WERI-Rb-1 (cell line): Measurements from ENCODE around the gene NMUR1.

Experiments
- DNase-seq: peaks from one replicate; pipeline ENCODE4 v3.0.0-alpha.2; 2020
- H3K27ac ChIP-seq: fragments of 250-450 bp; sonication (Bioruptor Pico); 2 replicates; pipeline ENCODE4 v1.5.1; 2020; ENCODE audit warnings: mild to moderate bottlenecking, moderate library complexity
- H3K27me3 ChIP-seq: fragments of 250-450 bp; sonication (Bioruptor Pico); 2 replicates; pipeline ENCODE4 v1.5.1; 2021; ENCODE audit warnings: mild to moderate bottlenecking, low read depth, moderate library complexity; ENCODE audit not compliant: insufficient read depth, severe bottlenecking
- H3K36me3 ChIP-seq: fragments of 250-450 bp; sonication (Bioruptor Pico); 2 replicates; pipeline ENCODE4 v1.5.1; 2020; ENCODE audit warnings: mild to moderate bottlenecking, moderate library complexity
- H3K4me3 ChIP-seq: 2 replicates; pipeline ENCODE4 v1.5.1; 2011; ENCODE audit warnings: low read depth, mild to moderate bottlenecking, control low read depth, low read length
- H3K9me3 ChIP-seq: fragments of 250-450 bp; sonication (Bioruptor Pico); 2 replicates; pipeline ENCODE4 v1.5.1; 2021; ENCODE audit warnings: mild to moderate bottlenecking, moderate library complexity; ENCODE audit not compliant: severe bottlenecking
- CTCF ChIP-seq: IDR thresholded peaks from 2 replicates; pipeline ENCODE4 v1.5.1; 2011; ENCODE audit warnings: low read depth, mild to moderate bottlenecking, control low read depth, inconsistent platforms, low read length

NMUR1 gene

GRCh38 chr2:231546014-231546715 is 15.9 kb upstream of the NMUR1 start:
- Histone ChIP-seq H3K4me3 (no peak overlapping the region), H3K9me3 (peaks cover 10% of the 10 kb centered on the region), H3K27ac (no peak overlapping the region), H3K27me3 (no peaks in the 10 kb centered on the region), H3K36me3 (no peaks in the 10 kb centered on the region)
- TF ChIP-seq CTCF, result no peak
- DNase-seq, result no peak

GRCh38 chr2:231545105-231545902 is 15.1 kb upstream of the NMUR1 start:
- Histone ChIP-seq H3K36me3 (no peaks in the 10 kb centered on the region), H3K27ac (no peak overlapping the region), H3K9me3 (peaks cover 9% of the 10 kb centered on the region), H3K27me3 (no peaks in the 10 kb centered on the region), H3K4me3 (no peak overlapping the region)
- TF ChIP-seq CTCF, result no peak
- DNase-seq, result no peak

- no peak for TF ChIP-seq CTCF
These were observed 11.9 kb upstream of the NMUR1 start for GRCh38 chr2:231542136-231542535.

GRCh38 chr2:231541645-231542044 is 11.4 kb upstream of the NMUR1 start:
- peaks cover 9% of the 10 kb centered on the region for H3K9me3 ChIP-seq
- no peaks in the 10 kb centered on the region for H3K27me3 ChIP-seq
- H3K4me3 ChIP-seq, result no peak overlapping the region
- no peaks in the 10 kb centered on the region for H3K36me3 ChIP-seq
- no peak overlapping the region for H3K27ac ChIP-seq
- peak; percentile 68 for TF ChIP-seq CTCF
- peak; percentile 34 for DNase-seq

More at GRCh38 chr2:231542136-231542535, 11.9 kb upstream of the NMUR1 start:
- no peaks in the 10 kb centered on the region for H3K36me3 ChIP-seq
- no peak overlapping the region for H3K4me3 ChIP-seq
- H3K27ac ChIP-seq, result no peak overlapping the region
- H3K9me3 ChIP-seq, result peaks cover 9% of the 10 kb centered on the region
- no peaks in the 10 kb centered on the region for H3K27me3 ChIP-seq
- DNase-seq, result no peak

- DNase-seq, result no peak
- Histone ChIP-seq H3K9me3 (peaks cover 9% of the 10 kb centered on the region), H3K27me3 (no peaks in the 10 kb centered on the region), H3K27ac (no peak overlapping the region), H3K4me3 (no peak overlapping the region), H3K36me3 (no peaks in the 10 kb centered on the region)
- TF ChIP-seq CTCF, result no peak
These were observed 9.7 kb upstream of the NMUR1 start for GRCh38 chr2:231539991-231540390.
